Panc1 (cell line): Measurements from ENCODE around the gene SLC7A7.

Experiments used
- TF ChIP-seq, protein P1 (sequence below): fragments of 450-650 bp; IDR thresholded peaks from 2 replicates; pipeline ENCODE4 v1.5.1; 2017; ENCODE audit warnings: mild to moderate bottlenecking
- TF ChIP-seq, protein P2 (sequence below), 2 experiments: IDR thresholded peaks; 2 replicates each; pipeline ENCODE4 v1.6.1; 2011 to 2012; ENCODE audit warnings: low read depth in 2 of 2, control low read depth in 1 of 2, low read length in 1 of 2, mild to moderate bottlenecking in 1 of 2, moderate library complexity in 1 of 2; ENCODE audit not compliant: insufficient read depth in 1 of 2

- TF ChIP-seq, protein P1, sequence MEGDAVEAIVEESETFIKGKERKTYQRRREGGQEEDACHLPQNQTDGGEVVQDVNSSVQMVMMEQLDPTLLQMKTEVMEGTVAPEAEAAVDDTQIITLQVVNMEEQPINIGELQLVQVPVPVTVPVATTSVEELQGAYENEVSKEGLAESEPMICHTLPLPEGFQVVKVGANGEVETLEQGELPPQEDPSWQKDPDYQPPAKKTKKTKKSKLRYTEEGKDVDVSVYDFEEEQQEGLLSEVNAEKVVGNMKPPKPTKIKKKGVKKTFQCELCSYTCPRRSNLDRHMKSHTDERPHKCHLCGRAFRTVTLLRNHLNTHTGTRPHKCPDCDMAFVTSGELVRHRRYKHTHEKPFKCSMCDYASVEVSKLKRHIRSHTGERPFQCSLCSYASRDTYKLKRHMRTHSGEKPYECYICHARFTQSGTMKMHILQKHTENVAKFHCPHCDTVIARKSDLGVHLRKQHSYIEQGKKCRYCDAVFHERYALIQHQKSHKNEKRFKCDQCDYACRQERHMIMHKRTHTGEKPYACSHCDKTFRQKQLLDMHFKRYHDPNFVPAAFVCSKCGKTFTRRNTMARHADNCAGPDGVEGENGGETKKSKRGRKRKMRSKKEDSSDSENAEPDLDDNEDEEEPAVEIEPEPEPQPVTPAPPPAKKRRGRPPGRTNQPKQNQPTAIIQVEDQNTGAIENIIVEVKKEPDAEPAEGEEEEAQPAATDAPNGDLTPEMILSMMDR = no peak
- TF ChIP-seq, protein P2, sequence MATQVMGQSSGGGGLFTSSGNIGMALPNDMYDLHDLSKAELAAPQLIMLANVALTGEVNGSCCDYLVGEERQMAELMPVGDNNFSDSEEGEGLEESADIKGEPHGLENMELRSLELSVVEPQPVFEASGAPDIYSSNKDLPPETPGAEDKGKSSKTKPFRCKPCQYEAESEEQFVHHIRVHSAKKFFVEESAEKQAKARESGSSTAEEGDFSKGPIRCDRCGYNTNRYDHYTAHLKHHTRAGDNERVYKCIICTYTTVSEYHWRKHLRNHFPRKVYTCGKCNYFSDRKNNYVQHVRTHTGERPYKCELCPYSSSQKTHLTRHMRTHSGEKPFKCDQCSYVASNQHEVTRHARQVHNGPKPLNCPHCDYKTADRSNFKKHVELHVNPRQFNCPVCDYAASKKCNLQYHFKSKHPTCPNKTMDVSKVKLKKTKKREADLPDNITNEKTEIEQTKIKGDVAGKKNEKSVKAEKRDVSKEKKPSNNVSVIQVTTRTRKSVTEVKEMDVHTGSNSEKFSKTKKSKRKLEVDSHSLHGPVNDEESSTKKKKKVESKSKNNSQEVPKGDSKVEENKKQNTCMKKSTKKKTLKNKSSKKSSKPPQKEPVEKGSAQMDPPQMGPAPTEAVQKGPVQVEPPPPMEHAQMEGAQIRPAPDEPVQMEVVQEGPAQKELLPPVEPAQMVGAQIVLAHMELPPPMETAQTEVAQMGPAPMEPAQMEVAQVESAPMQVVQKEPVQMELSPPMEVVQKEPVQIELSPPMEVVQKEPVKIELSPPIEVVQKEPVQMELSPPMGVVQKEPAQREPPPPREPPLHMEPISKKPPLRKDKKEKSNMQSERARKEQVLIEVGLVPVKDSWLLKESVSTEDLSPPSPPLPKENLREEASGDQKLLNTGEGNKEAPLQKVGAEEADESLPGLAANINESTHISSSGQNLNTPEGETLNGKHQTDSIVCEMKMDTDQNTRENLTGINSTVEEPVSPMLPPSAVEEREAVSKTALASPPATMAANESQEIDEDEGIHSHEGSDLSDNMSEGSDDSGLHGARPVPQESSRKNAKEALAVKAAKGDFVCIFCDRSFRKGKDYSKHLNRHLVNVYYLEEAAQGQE (IDR thresholded peaks at IDR 0.05; ENCODE audit: insufficient read depth in 1 of 2, low read depth in 2 of 2, low read length in 1 of 2) = no peak
Observed at GRCh38 chr14:22786685-22787084, 28.6 kb downstream of the SLC7A7 start.
